Mucosa of gallbladder (tissue), 1 donor: ENCODE results near the gene B3GNT8. TPM values are rescaled to one million over a fixed set of nuclear protein-coding genes. Genes with fewer than 3 reads are reported as not detected.
"Not testable (repeated sequence)": the region's sequence is repeated elsewhere in the genome, so short reads cannot be mapped to it uniquely, and the experiment has no call there.

Experiments
- DNase-seq: peaks from one replicate; pipeline ENCODE4 v3.0.0-alpha.2; 2020; ENCODE audit warnings: low spot score
- total RNA-seq: library from RNA; stranded (reverse); gene quantifications from one replicate; pipeline ENCODE4 v1.2.1, GENCODE V29; 2021
- donor health status: DM: no; HTN: no; CAD: no.

The B3GNT8 gene
- total RNA-seq, 1 donor from 2014 or later, result 2.4 TPM

DNA sequence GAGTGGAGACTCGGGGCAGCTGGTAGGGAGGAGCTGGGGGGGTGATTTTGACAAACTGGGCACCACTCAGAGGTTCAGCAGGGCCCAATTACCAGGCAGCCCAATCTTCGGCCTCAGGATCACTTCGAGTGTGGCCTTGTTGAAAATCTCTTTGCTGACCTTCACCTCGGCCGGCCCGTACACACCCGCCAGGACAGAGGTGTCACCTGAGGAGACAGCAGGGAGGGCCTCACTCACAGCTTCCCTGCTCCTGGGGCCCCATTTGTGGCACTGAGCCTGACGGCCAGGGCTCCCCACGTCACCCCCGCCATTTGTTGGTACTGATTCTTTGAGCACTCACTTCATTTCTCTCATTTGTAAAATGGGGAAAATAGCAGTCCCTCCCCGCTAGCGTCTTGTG, 34.4 kb downstream of the B3GNT8 start:
- no peak for DNase-seq

DNA sequence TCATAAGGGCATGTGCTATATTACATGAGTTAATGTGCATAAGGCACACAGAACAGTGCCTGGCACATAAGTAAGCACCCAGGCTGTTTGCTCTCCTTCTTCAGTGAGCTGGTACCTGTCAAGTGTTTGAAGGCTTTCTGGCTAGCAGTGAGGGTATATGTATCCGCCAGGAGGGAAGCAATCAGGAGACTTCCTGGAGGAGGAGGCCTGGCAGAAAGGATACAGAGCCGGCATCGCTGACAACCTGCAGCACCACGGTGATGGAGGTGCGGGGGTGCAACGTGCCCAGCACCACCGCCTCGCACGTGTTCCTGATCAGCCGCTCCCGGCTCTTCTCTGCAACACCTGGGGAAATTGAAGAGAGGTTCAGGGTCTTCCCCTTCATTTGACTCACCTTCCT, 35.6 kb downstream of the B3GNT8 start:
- no peak for DNase-seq

DNA sequence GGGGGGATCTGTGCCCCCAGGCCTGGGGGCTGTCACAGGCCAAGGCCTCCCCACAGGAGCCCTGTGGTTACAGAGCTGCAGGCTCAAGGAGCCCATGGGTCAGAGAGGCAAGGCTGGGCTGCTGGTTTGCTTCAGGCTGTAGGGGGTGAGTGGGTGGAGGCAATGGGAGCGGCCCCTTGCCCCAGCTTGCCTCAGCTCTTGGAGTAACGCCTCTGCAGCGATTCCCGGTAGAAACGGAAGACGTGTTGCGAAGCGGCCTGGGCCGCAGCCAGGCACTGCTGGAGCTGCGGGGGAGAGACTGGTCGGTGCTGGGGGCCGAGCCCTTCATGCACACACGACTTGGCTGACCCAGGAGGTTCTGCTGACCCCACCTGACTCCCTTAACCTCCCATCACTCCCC, 40.7 kb downstream of the B3GNT8 start:
- no peak for DNase-seq

DNA sequence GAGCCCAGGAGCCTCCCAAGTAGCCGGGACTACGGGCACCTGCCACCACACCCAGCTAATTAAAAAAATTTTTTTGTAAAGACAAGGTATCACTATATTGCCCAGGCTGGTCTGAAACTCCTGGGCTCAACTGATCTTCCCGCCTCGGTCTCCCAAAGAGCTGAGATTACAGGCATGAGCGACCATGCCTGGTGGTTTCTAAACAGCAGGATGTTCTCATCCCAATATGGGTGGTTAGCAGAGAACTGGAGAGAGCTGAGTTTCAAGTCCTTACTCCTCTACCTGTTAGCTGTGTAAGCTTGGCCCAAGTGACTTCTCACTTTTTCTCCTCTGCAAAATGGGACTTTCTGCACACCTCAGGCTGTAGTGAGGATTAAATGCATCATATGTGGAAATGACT, 42.8 kb downstream of the B3GNT8 start:
- no peak for DNase-seq

DNA sequence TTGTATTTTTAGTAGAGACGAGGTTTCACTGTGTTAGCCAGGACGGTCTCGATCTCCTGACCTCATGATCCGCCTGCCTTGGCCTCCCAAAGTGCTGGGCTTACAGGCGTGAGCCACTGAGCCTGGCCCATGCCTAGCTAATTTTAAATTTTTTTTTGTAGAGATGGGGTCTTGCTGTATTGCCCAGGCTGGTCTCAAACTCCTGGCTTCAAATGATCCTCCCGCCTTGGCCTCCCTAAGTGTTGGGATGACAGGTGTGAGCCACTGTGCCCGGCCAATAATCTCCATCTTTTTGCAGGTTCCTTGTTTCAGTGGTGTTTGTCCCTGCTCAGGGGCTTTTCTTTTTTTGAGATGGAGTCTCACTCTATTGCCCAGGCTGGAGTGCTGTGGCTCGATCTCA, 45.6 kb downstream of the B3GNT8 start:
- not testable (repeated sequence) for DNase-seq

DNA sequence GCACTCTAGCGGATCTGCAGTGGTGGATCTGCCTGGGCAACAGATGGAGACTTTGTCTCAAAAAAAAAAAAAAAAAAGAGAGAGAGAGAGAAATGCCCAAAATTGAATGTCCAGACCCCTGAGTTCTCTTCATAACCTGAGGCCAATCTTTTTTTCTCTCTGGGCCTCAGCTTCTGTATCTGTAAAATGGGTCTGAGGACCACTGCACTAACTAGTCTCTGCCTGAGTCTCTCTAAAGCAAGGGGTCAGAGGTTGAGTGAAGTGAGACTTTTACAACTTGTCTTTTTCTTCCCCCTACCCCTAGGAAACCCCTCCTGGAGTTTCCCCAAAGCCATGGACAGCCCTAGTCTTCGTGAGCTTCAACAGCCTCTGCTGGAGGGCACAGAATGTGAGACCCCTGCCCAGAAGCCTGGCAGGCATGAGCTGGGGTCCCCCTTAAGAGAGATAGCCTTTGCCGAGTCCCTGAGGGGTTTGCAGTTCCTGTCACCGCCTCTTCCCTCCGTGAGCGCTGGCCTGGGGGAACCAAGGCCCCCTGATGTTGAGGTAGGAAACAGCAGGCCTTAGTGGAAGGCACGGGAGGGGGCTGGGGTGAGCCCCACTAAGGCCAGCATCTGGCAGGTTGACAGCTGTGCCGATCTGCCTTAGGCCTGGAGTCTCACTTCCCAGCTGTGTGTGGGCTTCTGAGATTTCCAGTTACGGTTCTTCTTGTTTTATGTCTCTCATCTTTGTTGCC, 49.0 kb downstream of the B3GNT8 start:
- no peak for DNase-seq

DNA sequence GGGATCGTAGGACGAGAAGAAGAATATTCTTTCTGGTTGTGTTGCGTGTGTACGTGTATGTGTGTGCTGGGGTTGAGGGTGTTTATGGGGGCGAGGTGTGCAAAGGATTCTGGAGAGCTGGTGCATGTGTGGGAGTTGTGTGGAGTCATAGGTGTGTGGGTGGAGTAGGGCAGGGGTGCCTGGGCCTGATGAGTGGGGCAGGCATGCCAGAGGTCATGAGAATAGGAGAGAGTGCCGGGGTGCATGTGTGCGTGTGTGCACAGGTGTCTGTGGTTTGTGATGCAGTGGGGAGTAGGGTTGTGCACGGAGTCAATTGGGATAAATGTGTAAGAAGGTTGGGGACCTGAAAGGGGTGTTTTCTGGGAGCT, 50.2 kb downstream of the B3GNT8 start:
- no peak for DNase-seq

DNA sequence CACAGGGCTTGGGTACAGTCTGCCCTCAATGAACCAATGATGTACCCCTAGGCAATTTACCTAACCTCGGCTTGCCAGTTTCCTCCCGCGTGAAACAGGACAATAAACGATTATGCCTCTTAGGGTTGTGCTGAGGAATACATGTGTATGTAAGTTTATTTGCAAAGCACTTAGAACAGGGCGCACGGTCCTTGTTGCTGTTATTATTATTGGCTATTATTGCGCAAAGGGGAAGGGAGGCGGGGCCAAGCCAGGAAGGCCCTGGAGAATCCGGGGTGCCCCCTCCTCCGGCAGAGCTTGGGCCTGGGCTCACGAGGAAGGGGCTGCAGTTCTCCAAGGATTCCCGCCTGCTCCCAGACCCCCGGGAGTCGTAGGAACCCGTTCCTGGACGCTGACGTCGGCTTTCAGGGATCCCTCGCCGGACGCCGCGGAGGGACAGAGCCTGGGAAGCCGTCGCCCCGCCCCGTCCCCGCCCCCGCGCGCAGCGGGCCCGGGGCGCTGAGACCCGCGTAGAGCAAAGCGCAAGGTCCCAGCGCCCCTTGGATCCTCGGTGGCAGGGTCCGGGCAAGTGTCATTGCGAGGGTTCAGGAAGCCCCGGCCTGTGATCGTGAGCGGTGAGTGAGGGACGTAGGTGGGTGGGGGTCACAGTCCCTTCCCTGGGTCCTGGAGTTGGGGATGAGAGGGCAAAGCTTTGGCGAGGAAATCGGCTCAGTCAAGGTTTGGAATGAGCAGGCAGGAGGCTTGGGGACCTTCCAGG, 50.8 kb downstream of the B3GNT8 start, which contains the start of gene TMEM91:
TMEM91 (plus strand) TSS at position 293 of the 757 bp plus-strand sequence. CDS start 1,777 bp downstream, outside the sequence.
- DNase-seq, result no peak

Other genes with a start within 250 kb of the B3GNT8 start
- 90.1 TPM for gene CYP2S1, start 234.2 kb downstream of the B3GNT8 start, total RNA-seq
- 57.3 TPM for gene AXL, start 208.2 kb downstream of the B3GNT8 start, total RNA-seq
- 161 TPM for gene HNRNPUL1, start 163.0 kb downstream of the B3GNT8 start, total RNA-seq
- gene CCDC97, start 117.2 kb downstream of the B3GNT8 start, total RNA-seq, result 26.2 TPM
- 47.1 TPM for gene TGFB1, start 73.5 kb downstream of the B3GNT8 start, total RNA-seq
- gene B9D2, start 63.2 kb downstream of the B3GNT8 start, total RNA-seq, result 12.8 TPM
- gene TMEM91, start 50.8 kb downstream of the B3GNT8 start, total RNA-seq, result 8.6 TPM
- 12.3 TPM for gene EXOSC5, start 30.0 kb downstream of the B3GNT8 start, total RNA-seq
- 26.4 TPM for gene BCKDHA, start 29.6 kb downstream of the B3GNT8 start, total RNA-seq
- gene DMAC2, start 12.5 kb upstream of the B3GNT8 start, total RNA-seq, result 45.0 TPM
- gene ERICH4, start 15.8 kb upstream of the B3GNT8 start, total RNA-seq, result not detected
- 2.4 TPM for gene CEACAM21, start 148.8 kb upstream of the B3GNT8 start, total RNA-seq
- 0.35 TPM for gene CEACAM4, start 199.7 kb upstream of the B3GNT8 start, total RNA-seq